HCT116 (cell line): ENCODE data around the gene TMEM79.

Experiments used
- EZH2 ChIP-seq: fragments of 200-600 bp; sonication (generic); IDR thresholded peaks from 2 replicates; pipeline ENCODE4 v1.6.1; 2017; ENCODE audit warnings: antibody characterized with exemption, mixed run types
- POLR2AphosphoS5 ChIP-seq: IDR thresholded peaks from 2 replicates; pipeline ENCODE4 v1.6.1; 2011; ENCODE audit warnings: mild to moderate bottlenecking, low read depth, low read length, moderate library complexity
- YY1 ChIP-seq: IDR thresholded peaks from 2 replicates; pipeline ENCODE4 v1.6.1; 2011; ENCODE audit warnings: low read length, low read depth, moderate library complexity, mild to moderate bottlenecking; ENCODE audit not compliant: insufficient replicate concordance; ENCODE audit errors: extremely low read depth
- TF ChIP-seq, protein P1 (sequence below), 3 experiments: fragments of 200-600 bp in 1 of 3; sonication (generic) in 1 of 3; IDR thresholded peaks in 2 of 3; conservative IDR thresholded peaks in 1 of 3; 2 replicates each; pipeline ENCODE4 v1.5.1; 2012 to 2017; ENCODE audit warnings: low read depth in 2 of 3, low read length in 2 of 3, antibody characterized with exemption in 1 of 3, borderline replicate concordance in 1 of 3, control low read depth in 1 of 3, mild to moderate bottlenecking in 1 of 3, mixed read lengths in 1 of 3, mixed run types in 1 of 3, moderate library complexity in 1 of 3; ENCODE audit not compliant: insufficient read depth in 1 of 3

DNA sequence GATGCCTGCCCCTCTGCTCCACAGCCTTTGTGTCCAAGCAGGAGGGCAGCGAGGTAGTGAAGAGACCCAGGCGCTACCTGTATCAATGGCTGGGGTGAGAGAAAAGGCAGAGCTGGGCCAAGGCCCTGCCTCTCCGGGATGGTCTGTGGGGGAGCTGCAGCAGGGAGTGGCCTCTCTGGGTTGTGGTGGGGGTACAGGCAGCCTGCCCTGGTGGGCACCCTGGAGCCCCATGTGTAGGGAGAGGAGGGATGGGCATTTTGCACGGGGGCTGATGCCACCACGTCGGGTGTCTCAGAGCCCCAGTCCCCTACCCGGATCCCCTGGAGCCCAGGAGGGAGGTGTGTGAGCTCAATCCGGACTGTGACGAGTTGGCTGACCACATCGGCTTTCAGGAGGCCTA is 41.4 kb upstream of the TMEM79 start:
- TF ChIP-seq POLR2AphosphoS5 (no peak), EZH2 (no peak), YY1 (no peak)
- TF ChIP-seq, protein P1, sequence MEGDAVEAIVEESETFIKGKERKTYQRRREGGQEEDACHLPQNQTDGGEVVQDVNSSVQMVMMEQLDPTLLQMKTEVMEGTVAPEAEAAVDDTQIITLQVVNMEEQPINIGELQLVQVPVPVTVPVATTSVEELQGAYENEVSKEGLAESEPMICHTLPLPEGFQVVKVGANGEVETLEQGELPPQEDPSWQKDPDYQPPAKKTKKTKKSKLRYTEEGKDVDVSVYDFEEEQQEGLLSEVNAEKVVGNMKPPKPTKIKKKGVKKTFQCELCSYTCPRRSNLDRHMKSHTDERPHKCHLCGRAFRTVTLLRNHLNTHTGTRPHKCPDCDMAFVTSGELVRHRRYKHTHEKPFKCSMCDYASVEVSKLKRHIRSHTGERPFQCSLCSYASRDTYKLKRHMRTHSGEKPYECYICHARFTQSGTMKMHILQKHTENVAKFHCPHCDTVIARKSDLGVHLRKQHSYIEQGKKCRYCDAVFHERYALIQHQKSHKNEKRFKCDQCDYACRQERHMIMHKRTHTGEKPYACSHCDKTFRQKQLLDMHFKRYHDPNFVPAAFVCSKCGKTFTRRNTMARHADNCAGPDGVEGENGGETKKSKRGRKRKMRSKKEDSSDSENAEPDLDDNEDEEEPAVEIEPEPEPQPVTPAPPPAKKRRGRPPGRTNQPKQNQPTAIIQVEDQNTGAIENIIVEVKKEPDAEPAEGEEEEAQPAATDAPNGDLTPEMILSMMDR (IDR thresholded peaks at IDR 0.05 in 2 of 3, conservative IDR thresholded peaks at IDR 0.05 in 1 of 3; ENCODE audit: borderline replicate concordance in 1 of 3, insufficient read depth in 1 of 3, low read depth in 2 of 3, low read length in 2 of 3): no peak
